SK-N-SH (cell line): ENCODE measurements around the gene ADAMTS17.

ENCODE experiments used
- EP300 ChIP-seq, 2 experiments: IDR thresholded peaks; 2 replicates each; pipeline versions ENCODE4 v1.4.0 to v1.6.1; 2012; ENCODE audit warnings: borderline replicate concordance in 1 of 2, low read depth in 1 of 2, low read length in 1 of 2
- FOSL2 ChIP-seq: IDR thresholded peaks from 2 replicates; pipeline ENCODE4 v1.4.0; 2012; ENCODE audit warnings: low read depth, mild to moderate bottlenecking, moderate library complexity, borderline replicate concordance
- FOXM1 ChIP-seq: IDR thresholded peaks from 2 replicates; pipeline ENCODE4 v1.4.0; 2012; ENCODE audit warnings: low read depth, mild to moderate bottlenecking
- MAX ChIP-seq: IDR thresholded peaks from 2 replicates; pipeline ENCODE4 v1.4.0; 2012; ENCODE audit warnings: low read depth
- RAD21 ChIP-seq: IDR thresholded peaks from 2 replicates; pipeline ENCODE4 v1.6.1; 2012; ENCODE audit warnings: mild to moderate bottlenecking, low read length
- RXRA ChIP-seq: IDR thresholded peaks from 2 replicates; pipeline ENCODE4 v1.4.0; 2012; ENCODE audit warnings: low read depth, mild to moderate bottlenecking, borderline replicate concordance
- TAF1 ChIP-seq: IDR thresholded peaks from 2 replicates; pipeline ENCODE4 v1.6.1; 2012; ENCODE audit warnings: low read depth, mild to moderate bottlenecking, low read length, moderate library complexity, borderline replicate concordance
- TCF12 ChIP-seq: IDR thresholded peaks from 2 replicates; pipeline ENCODE4 v1.4.0; 2012
- TEAD4 ChIP-seq: IDR thresholded peaks from 2 replicates; pipeline ENCODE4 v1.4.0; 2012; ENCODE audit warnings: mild to moderate bottlenecking, borderline replicate concordance; ENCODE audit not compliant: insufficient read depth
- YY1 ChIP-seq: IDR thresholded peaks from 2 replicates; pipeline ENCODE4 v1.4.0; 2012; ENCODE audit warnings: low read depth, mild to moderate bottlenecking
- TF ChIP-seq, protein P1 (sequence below): fragments of 200-600 bp; sonication (generic); IDR thresholded peaks from 2 replicates; pipeline ENCODE4 v1.6.1; 2017; ENCODE audit warnings: antibody characterized with exemption, mild to moderate bottlenecking, moderate library complexity
- TF ChIP-seq, protein P2 (sequence below): fragments of 150-350 bp; IDR thresholded peaks from 2 replicates; pipeline ENCODE4 v1.6.1; 2017; ENCODE audit warnings: antibody characterized with exemption, low read length, low read depth, borderline replicate concordance
- TF ChIP-seq, protein P3 (sequence below): IDR thresholded peaks from 2 replicates; pipeline ENCODE4 v1.4.0; 2012; ENCODE audit warnings: low read depth, borderline replicate concordance

DNA sequence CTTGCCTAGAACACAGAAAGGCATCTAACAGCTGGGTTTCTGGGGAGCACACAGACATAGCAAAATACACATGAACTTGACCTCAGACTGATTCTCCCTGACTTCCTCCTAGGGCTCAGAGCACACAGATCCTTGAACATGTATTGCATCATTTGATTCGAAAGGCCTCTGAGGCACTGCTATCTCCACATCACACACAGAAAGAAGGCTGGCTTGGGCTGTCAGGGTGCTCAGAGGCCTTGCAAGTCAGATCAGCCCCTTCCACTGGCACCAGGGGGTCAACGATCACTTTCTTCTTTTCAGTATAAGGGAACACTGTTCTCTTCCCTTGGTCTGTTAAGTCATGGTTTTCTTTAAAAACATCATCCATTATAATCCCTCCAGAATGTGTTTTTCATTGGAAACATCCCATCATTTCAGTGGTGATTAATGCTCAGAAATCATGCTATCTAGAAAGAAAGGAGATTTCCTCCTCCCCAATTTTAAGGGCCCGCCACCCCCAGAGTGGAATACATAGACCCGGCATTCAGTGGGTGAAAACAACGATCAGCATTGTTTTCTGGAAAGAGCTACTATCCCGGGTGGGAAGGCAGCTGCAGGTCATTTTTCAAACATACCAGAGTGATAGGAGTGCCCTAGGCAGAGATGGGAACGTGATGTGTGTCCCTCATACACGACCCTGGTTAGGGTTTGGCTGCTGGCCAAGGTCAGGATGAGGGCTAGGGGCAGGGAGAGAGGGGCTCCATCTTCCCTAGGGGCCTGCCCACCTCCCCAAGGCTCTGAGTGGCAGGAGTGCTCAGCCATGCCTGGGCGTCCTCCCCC is 355.3 kb downstream of the ADAMTS17 start:
- TF ChIP-seq, protein P1, sequence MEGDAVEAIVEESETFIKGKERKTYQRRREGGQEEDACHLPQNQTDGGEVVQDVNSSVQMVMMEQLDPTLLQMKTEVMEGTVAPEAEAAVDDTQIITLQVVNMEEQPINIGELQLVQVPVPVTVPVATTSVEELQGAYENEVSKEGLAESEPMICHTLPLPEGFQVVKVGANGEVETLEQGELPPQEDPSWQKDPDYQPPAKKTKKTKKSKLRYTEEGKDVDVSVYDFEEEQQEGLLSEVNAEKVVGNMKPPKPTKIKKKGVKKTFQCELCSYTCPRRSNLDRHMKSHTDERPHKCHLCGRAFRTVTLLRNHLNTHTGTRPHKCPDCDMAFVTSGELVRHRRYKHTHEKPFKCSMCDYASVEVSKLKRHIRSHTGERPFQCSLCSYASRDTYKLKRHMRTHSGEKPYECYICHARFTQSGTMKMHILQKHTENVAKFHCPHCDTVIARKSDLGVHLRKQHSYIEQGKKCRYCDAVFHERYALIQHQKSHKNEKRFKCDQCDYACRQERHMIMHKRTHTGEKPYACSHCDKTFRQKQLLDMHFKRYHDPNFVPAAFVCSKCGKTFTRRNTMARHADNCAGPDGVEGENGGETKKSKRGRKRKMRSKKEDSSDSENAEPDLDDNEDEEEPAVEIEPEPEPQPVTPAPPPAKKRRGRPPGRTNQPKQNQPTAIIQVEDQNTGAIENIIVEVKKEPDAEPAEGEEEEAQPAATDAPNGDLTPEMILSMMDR = no peak
- TF ChIP-seq, protein P2, sequence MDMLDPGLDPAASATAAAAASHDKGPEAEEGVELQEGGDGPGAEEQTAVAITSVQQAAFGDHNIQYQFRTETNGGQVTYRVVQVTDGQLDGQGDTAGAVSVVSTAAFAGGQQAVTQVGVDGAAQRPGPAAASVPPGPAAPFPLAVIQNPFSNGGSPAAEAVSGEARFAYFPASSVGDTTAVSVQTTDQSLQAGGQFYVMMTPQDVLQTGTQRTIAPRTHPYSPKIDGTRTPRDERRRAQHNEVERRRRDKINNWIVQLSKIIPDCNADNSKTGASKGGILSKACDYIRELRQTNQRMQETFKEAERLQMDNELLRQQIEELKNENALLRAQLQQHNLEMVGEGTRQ = no peak
- no peak for TF ChIP-seq RXRA
- TF ChIP-seq EP300 (IDR thresholded peaks at IDR 0.05; ENCODE audit: borderline replicate concordance in 1 of 2, low read depth in 1 of 2, low read length in 1 of 2) = no peak
- TF ChIP-seq RAD21 = no peak
- no peak for TF ChIP-seq YY1
- TF ChIP-seq TEAD4 = no peak
- no peak for TF ChIP-seq FOXM1
- no peak for TF ChIP-seq TAF1
- TF ChIP-seq, protein P3, sequence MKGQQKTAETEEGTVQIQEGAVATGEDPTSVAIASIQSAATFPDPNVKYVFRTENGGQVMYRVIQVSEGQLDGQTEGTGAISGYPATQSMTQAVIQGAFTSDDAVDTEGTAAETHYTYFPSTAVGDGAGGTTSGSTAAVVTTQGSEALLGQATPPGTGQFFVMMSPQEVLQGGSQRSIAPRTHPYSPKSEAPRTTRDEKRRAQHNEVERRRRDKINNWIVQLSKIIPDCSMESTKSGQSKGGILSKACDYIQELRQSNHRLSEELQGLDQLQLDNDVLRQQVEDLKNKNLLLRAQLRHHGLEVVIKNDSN = no peak
- no peak for TF ChIP-seq MAX
- TF ChIP-seq FOSL2 = no peak
- TF ChIP-seq TCF12 = no peak
